Measurements from ENCODE around the gene GLUD2.

The GLUD2 gene

GRCh38 chrX:121011254-121011653 is 36.2 kb upstream of the GLUD2 start:
- DNase-seq (ENCODE audit: low read depth, low spot score) = no peak
- no peak for TF ChIP-seq CTCF (IDR thresholded peaks at IDR 0.05; ENCODE audit: low read depth, low read length)
- in situ Hi-C loops (cut with HindIII; ENCODE audit: low sequenced_read_pairs) = no loop called here

GRCh38 chrX:121013897-121014455 is 33.4 kb upstream of the GLUD2 start:
- no peak for TF ChIP-seq CTCF (IDR thresholded peaks at IDR 0.05; ENCODE audit: low read depth, low read length)
- in situ Hi-C loops (cut with HindIII; ENCODE audit: low sequenced_read_pairs) = no loop called here
- no peak overlapping the region for H3K4me3 ChIP-seq (ENCODE audit: low read depth, low read length)
- DNase-seq (ENCODE audit: low read depth, low spot score) = no peak

More at GRCh38 chrX:121011254-121011653, 36.2 kb upstream of the GLUD2 start:
- no peak overlapping the region for H3K4me3 ChIP-seq (ENCODE audit: low read depth, low read length)

- no peak for DNase-seq (ENCODE audit: low read depth, low spot score)
- H3K4me3 ChIP-seq (ENCODE audit: low read depth, low read length) = no peak overlapping the region
- TF ChIP-seq CTCF (IDR thresholded peaks at IDR 0.05; ENCODE audit: low read depth, low read length) = no peak
- in situ Hi-C loops (cut with HindIII; ENCODE audit: low sequenced_read_pairs) = no loop called here
Observed at GRCh38 chrX:121014826-121015225, 32.6 kb upstream of the GLUD2 start.

GRCh38 chrX:121028419-121028818 is 19.0 kb upstream of the GLUD2 start:
- no peak for TF ChIP-seq CTCF (IDR thresholded peaks at IDR 0.05; ENCODE audit: low read depth, low read length)
- no peak for DNase-seq (ENCODE audit: low read depth, low spot score)
- no peak overlapping the region for H3K4me3 ChIP-seq (ENCODE audit: low read depth, low read length)
- in situ Hi-C loops (cut with HindIII; ENCODE audit: low sequenced_read_pairs) = no loop called here

GRCh38 chrX:121030083-121030482 is 17.3 kb upstream of the GLUD2 start:
- in situ Hi-C loops (cut with HindIII; ENCODE audit: low sequenced_read_pairs) = no loop called here
- no peak overlapping the region for H3K4me3 ChIP-seq (ENCODE audit: low read depth, low read length)
- DNase-seq (ENCODE audit: low read depth, low spot score) = no peak
- no peak for TF ChIP-seq CTCF (IDR thresholded peaks at IDR 0.05; ENCODE audit: low read depth, low read length)

- no peak overlapping the region for H3K4me3 ChIP-seq (ENCODE audit: low read depth, low read length)
- no peak for TF ChIP-seq CTCF (IDR thresholded peaks at IDR 0.05; ENCODE audit: low read depth, low read length)
- in situ Hi-C loops (cut with HindIII; ENCODE audit: low sequenced_read_pairs) = no loop called here
Observed at GRCh38 chrX:121032531-121032930, 14.9 kb upstream of the GLUD2 start.

GRCh38 chrX:121036137-121036536 is 11.3 kb upstream of the GLUD2 start:
- TF ChIP-seq CTCF (IDR thresholded peaks at IDR 0.05; ENCODE audit: low read depth, low read length) = no peak
- in situ Hi-C loops (cut with HindIII; ENCODE audit: low sequenced_read_pairs) = no loop called here
- no peak for DNase-seq (ENCODE audit: low read depth, low spot score)
- H3K4me3 ChIP-seq (ENCODE audit: low read depth, low read length) = no peak overlapping the region

More at GRCh38 chrX:121032531-121032930, 14.9 kb upstream of the GLUD2 start:
- no peak for DNase-seq (ENCODE audit: low read depth, low spot score)
